ENCODE results near the gene ATF4.

DNA sequence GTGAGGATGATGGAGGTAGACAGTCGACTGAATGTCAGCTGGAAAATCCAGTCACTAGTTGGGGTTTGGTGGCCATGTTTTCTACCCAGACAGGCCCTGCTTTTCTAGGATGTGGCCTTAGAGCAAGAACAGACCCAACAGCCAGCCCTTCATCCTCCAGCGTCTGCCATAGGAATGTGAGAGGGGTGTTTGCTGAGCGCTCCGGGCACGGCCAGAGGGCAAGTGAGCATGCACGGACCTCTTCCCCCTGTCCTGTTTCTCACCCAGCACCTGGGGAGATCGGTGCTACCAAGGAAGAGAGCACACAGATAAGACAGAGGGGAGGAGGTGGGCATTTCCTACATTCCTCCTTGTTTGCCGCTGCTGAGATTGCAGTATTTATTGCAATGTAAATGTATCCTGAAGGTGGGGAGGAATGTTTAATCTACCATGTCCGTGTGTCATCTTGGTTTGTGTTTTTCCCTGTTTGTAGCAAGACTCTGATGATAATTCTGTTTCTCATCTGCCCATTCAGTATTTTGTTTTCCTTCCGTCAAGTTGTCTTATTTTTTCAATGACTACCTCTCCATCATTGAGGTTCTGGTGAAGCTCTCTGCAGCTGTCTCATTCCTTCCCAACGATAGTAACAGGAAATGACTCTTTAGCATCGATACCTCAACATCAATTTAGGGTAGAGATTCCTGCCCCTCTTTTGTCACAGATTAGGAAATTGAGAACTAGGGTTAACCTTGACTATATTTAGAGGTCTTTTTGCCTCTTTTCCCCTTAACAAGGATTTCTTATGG, 4.9 kb upstream of the ATF4 start:
- TF ChIP-seq JUN (IDR thresholded peaks at IDR 0.05; ENCODE audit: borderline replicate concordance, insufficient read depth, insufficient read length, low read depth): no peak
- TF ChIP-seq, protein P1, sequence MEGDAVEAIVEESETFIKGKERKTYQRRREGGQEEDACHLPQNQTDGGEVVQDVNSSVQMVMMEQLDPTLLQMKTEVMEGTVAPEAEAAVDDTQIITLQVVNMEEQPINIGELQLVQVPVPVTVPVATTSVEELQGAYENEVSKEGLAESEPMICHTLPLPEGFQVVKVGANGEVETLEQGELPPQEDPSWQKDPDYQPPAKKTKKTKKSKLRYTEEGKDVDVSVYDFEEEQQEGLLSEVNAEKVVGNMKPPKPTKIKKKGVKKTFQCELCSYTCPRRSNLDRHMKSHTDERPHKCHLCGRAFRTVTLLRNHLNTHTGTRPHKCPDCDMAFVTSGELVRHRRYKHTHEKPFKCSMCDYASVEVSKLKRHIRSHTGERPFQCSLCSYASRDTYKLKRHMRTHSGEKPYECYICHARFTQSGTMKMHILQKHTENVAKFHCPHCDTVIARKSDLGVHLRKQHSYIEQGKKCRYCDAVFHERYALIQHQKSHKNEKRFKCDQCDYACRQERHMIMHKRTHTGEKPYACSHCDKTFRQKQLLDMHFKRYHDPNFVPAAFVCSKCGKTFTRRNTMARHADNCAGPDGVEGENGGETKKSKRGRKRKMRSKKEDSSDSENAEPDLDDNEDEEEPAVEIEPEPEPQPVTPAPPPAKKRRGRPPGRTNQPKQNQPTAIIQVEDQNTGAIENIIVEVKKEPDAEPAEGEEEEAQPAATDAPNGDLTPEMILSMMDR (IDR thresholded peaks at IDR 0.05; ENCODE audit: extremely low read depth in 1 of 2, insufficient read depth in 1 of 2, low read depth in 1 of 2, low read length in 2 of 2): no peak
- no peak for TF ChIP-seq POLR2A (IDR thresholded peaks at IDR 0.05; ENCODE audit: low read depth, low read length)
- TF ChIP-seq POLR2AphosphoS5 (IDR thresholded peaks at IDR 0.05; ENCODE audit: insufficient read depth, low read depth, low read length): no peak
- TF ChIP-seq, protein P2, sequence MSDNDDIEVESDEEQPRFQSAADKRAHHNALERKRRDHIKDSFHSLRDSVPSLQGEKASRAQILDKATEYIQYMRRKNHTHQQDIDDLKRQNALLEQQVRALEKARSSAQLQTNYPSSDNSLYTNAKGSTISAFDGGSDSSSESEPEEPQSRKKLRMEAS (IDR thresholded peaks at IDR 0.05; ENCODE audit: insufficient read depth, insufficient read length): no peak
- no peak for TF ChIP-seq EZH2 (IDR thresholded peaks at IDR 0.05; ENCODE audit: borderline replicate concordance, low read depth, low read length, severe bottlenecking)
- TF ChIP-seq FOS (IDR thresholded peaks at IDR 0.05; ENCODE audit: borderline replicate concordance, insufficient read depth, low read length): no peak
